GM23338 (cell line): ENCODE data around the gene OTUB1. TPM values are rescaled to one million over a fixed set of nuclear protein-coding genes. Genes with fewer than 3 reads are reported as not detected.

Experiments
- ATAC-seq: fragments of 200-7000 bp; cut with Tn5 transposase; 3 replicates; pipeline ENCODE4 v1.9.1; 2020
- DNase-seq: peaks from one replicate; pipeline ENCODE4 v3.0.0-alpha.2; 2015; ENCODE audit warnings: low spot score
- H2AFZ ChIP-seq: fragments of 200-600 bp; sonication (generic); 2 replicates; pipeline ENCODE4 v1.8.0; 2016; ENCODE audit warnings: antibody characterized with exemption, mild to moderate bottlenecking, moderate library complexity
- H3F3A ChIP-seq: fragments of 200-600 bp; sonication (generic); replicated peaks from 2 replicates; pipeline ENCODE4 v1.8.0; 2017; ENCODE audit warnings: antibody characterized with exemption, mixed run types, low read depth
- H3K27ac ChIP-seq: fragments of 200-600 bp; sonication (generic); 2 replicates; pipeline ENCODE4 v1.6.1; 2016; ENCODE audit warnings: low read depth
- H3K27me3 ChIP-seq: fragments of 200-600 bp; sonication (generic); 2 replicates; pipeline ENCODE4 v1.8.0; 2016; ENCODE audit warnings: mild to moderate bottlenecking, mixed run types, moderate library complexity; ENCODE audit not compliant: insufficient read depth
- H3K36me3 ChIP-seq: fragments of 200-600 bp; sonication (generic); 2 replicates; pipeline ENCODE4 v1.8.0; 2016; ENCODE audit warnings: mild to moderate bottlenecking; ENCODE audit not compliant: insufficient read depth
- H3K4me1 ChIP-seq: fragments of 200-600 bp; sonication (generic); 2 replicates; pipeline ENCODE4 v1.8.0; 2016; ENCODE audit warnings: mild to moderate bottlenecking, moderate library complexity; ENCODE audit not compliant: insufficient read depth
- H3K4me2 ChIP-seq: fragments of 200-600 bp; sonication (generic); 2 replicates; pipeline ENCODE4 v1.7.1; 2017; ENCODE audit warnings: mixed run types
- H3K4me3 ChIP-seq: fragments of 200-600 bp; sonication (generic); 2 replicates; pipeline ENCODE4 v1.6.1; 2016; ENCODE audit warnings: mixed run types
- H3K79me2 ChIP-seq: fragments of 200-600 bp; sonication (generic); replicated peaks from 2 replicates; pipeline ENCODE4 v1.8.0; 2017; ENCODE audit warnings: mild to moderate bottlenecking; ENCODE audit not compliant: insufficient read depth
- H3K9me2 ChIP-seq: fragments of 200-600 bp; sonication (generic); 2 replicates; pipeline ENCODE4 v1.8.0; 2017; ENCODE audit not compliant: insufficient read depth
- H4K20me1 ChIP-seq: fragments of 200-600 bp; sonication (generic); replicated peaks from 2 replicates; pipeline ENCODE4 v1.8.0; 2017; ENCODE audit warnings: mild to moderate bottlenecking; ENCODE audit not compliant: insufficient read depth
- H3K27ac Mint-ChIP-seq: 2 replicates; pipeline ENCODE4 v1.8.0; 2020; ENCODE audit warnings: inconsistent platforms, mild to moderate bottlenecking, moderate library complexity, mixed read lengths
- H3K27me3 Mint-ChIP-seq: 3 replicates; pipeline ENCODE4 v1.8.0; 2022; ENCODE audit warnings: low read depth, mild to moderate bottlenecking, moderate library complexity, mixed read lengths, inconsistent platforms; ENCODE audit not compliant: insufficient read depth, poor library complexity
- H3K36me3 Mint-ChIP-seq: 3 replicates; pipeline ENCODE4 v1.8.0; 2021; ENCODE audit warnings: low read depth, mild to moderate bottlenecking, inconsistent platforms, moderate library complexity, mixed read lengths
- H3K4me1 Mint-ChIP-seq: 3 replicates; pipeline ENCODE4 v1.8.0; 2020; ENCODE audit warnings: mild to moderate bottlenecking, inconsistent platforms, mixed read lengths
- H3K4me3 Mint-ChIP-seq: 3 replicates; pipeline ENCODE4 v1.8.0; 2021; ENCODE audit warnings: moderate library complexity, mild to moderate bottlenecking, inconsistent platforms, mixed read lengths
- H3K9me3 Mint-ChIP-seq: 3 replicates; pipeline ENCODE4 v1.8.0; 2020; ENCODE audit warnings: moderate library complexity, mild to moderate bottlenecking, inconsistent platforms, mixed read lengths
- CREB1 ChIP-seq: fragments of 250-450 bp; sonication (Bioruptor Pico); IDR thresholded peaks from 2 replicates; pipeline ENCODE4 v1.5.0; 2020; ENCODE audit warnings: low read depth, mild to moderate bottlenecking, moderate library complexity
- CTCF ChIP-seq, 2 experiments: fragments of 200-600 bp in 1 of 2; sonication (generic) in 1 of 2; conservative IDR thresholded peaks; 2 replicates each; pipeline versions ENCODE4 v1.5.1 to v1.6.1; 2016 to 2017; ENCODE audit warnings: antibody characterized with exemption in 2 of 2, low read depth in 2 of 2, mild to moderate bottlenecking in 2 of 2, moderate library complexity in 1 of 2
- ETS1 ChIP-seq: IDR thresholded peaks from 2 replicates; pipeline ENCODE4 v1.6.1; 2016; ENCODE audit warnings: antibody characterized with exemption
- EZH2 ChIP-seq: fragments of 200-600 bp; sonication (generic); IDR thresholded peaks from one replicate; pipeline ENCODE4 v1.8.0; 2017; ENCODE audit warnings: antibody characterized with exemption, mild to moderate bottlenecking, low read depth; ENCODE audit not compliant: unreplicated experiment
- EZH2phosphoT487 ChIP-seq: fragments of 200-600 bp; sonication (generic); IDR thresholded peaks from one replicate; pipeline ENCODE4 v1.8.1; 2018; ENCODE audit warnings: antibody characterized with exemption; ENCODE audit not compliant: unreplicated experiment
- JUNB ChIP-seq: IDR thresholded peaks from one replicate; pipeline ENCODE4 v1.6.1; 2016; ENCODE audit warnings: antibody characterized with exemption; ENCODE audit not compliant: unreplicated experiment
- NANOG ChIP-seq: IDR thresholded peaks from 2 replicates; pipeline ENCODE4 v1.6.1; 2016; ENCODE audit warnings: antibody characterized with exemption, borderline replicate concordance
- POLR2AphosphoS5 ChIP-seq: IDR thresholded peaks from 2 replicates; pipeline ENCODE4 v1.6.1; 2016; ENCODE audit warnings: antibody characterized with exemption, low read depth
- REST ChIP-seq: IDR thresholded peaks from one replicate; pipeline ENCODE4 v1.6.1; 2018; ENCODE audit warnings: antibody characterized with exemption; ENCODE audit not compliant: unreplicated experiment
- STAT1 ChIP-seq: IDR thresholded peaks from one replicate; pipeline ENCODE4 v1.6.1; 2016; ENCODE audit warnings: antibody characterized with exemption; ENCODE audit not compliant: unreplicated experiment
- ZNF114 ChIP-seq: fragments of 250-450 bp; sonication (Bioruptor Pico); IDR thresholded peaks from 2 replicates; pipeline ENCODE4 v1.5.0; 2020; ENCODE audit warnings: mild to moderate bottlenecking, moderate library complexity
- ZNF331 ChIP-seq: fragments of 250-450 bp; sonication (Bioruptor Pico); IDR thresholded peaks from 2 replicates; pipeline ENCODE4 v1.5.0; 2020; ENCODE audit warnings: low read depth, mild to moderate bottlenecking, moderate library complexity
- ZNF462 ChIP-seq: fragments of 250-450 bp; sonication (Bioruptor Pico); IDR thresholded peaks from 2 replicates; pipeline ENCODE4 v1.5.0; 2020; ENCODE audit warnings: mild to moderate bottlenecking, moderate library complexity
- polyA plus RNA-seq: library from polyadenylated mRNA; unstranded; fragments of >200 nt; fragmentation: Nextera tagmentation; extraction: Ambion mirVana; gene quantifications from 2 replicates; pipeline ENCODE4 v1.2.1, GENCODE V29; 2016
- total RNA-seq: library from RNA; depleted of rRNA; stranded (reverse); fragments of >200 nt; shearing (Covaris generic); gene quantifications from 2 replicates; pipeline ENCODE4 v1.2.3, GENCODE V29; 2014

The OTUB1 gene
- total and polyA plus RNA-seq, 2 experiments from 2014 or later = 122 to 207 TPM

- no peaks in the 10 kb centered on the region; the same call in 2 of the 3 replicates for H3K9me3 Mint-ChIP-seq
- Histone ChIP-seq H2AFZ (no peak overlapping the region), H3K27me3 (peaks cover 14% of the 10 kb centered on the region), H3K36me3 (no peaks in the 10 kb centered on the region), H4K20me1 (peaks cover 13% of the 10 kb centered on the region), H3F3A (peaks cover 22% of the 10 kb centered on the region; the same call in 1 of the 2 replicates), H3K4me1 (peaks cover 10% of the 10 kb centered on the region), H3K4me3 (no peak overlapping the region), H3K4me2 (no peak overlapping the region), H3K27ac (no peak overlapping the region), H3K9me2 (no peaks in the 10 kb centered on the region), H3K79me2 (0 out of 2 replicates have a peak, but pooled peaks cover 8% of the 10 kb centered on the region)
- H3K36me3 Mint-ChIP-seq = peaks cover 53% of the 10 kb centered on the region
- TF ChIP-seq ZNF114 = no peak
- no peak for TF ChIP-seq ZNF462 (CRISPR knock-in tag)
- no peak for TF ChIP-seq CREB1 (CRISPR knock-in tag)
- no peak for TF ChIP-seq EZH2phosphoT487
- TF ChIP-seq EZH2 = no peak
- TF ChIP-seq CTCF (conservative IDR thresholded peaks at IDR 0.05; ENCODE audit: low read depth in 2 of 2) = no peak
- TF ChIP-seq JUNB = no peak
- no peak for TF ChIP-seq NANOG
- TF ChIP-seq ETS1 = no peak
- no peak for TF ChIP-seq POLR2AphosphoS5
- no peak for TF ChIP-seq REST
- no peak for TF ChIP-seq STAT1
- TF ChIP-seq ZNF331 (CRISPR knock-in tag) = no peak
- H3K27me3 Mint-ChIP-seq = peaks cover 8% of the 10 kb centered on the region
- H3K4me3 Mint-ChIP-seq = no peak overlapping the region
- no peak for DNase-seq
- H3K27ac Mint-ChIP-seq = no peak overlapping the region
- H3K4me1 Mint-ChIP-seq = peaks cover 15% of the 10 kb centered on the region
- ATAC-seq = no peak
Measured at GRCh38 chr11:63996512-63996911, 10.3 kb downstream of the OTUB1 start.
